T-helper 1 cell treated with Interleukin-12 subunit alpha and Interleukin-12 subunit beta and Interleukin-4 antibody, amounts not matched to agents 30 ng/mL and 1 ng/mL, for 36 hours (primary cell): Measurements from ENCODE around the gene TRIM69. TPM values are rescaled to one million over a fixed set of nuclear protein-coding genes. Genes with fewer than 3 reads are reported as not detected.
"Not testable (repeated sequence)": the region's sequence is repeated elsewhere in the genome, so short reads cannot be mapped to it uniquely, and the experiment has no call there.

ENCODE experiments used
- intact Hi-C: fragments of 100-400 bp; cut with micrococcal nuclease; formaldehyde crosslinking; loops from one replicate; pipeline ENCODE4 v1.15.1; 2024
- total RNA-seq: library from RNA; stranded (reverse); gene quantifications from 2 replicates; pipeline ENCODE4 v1.2.3, GENCODE V29; 2022

The TRIM69 gene
- total RNA-seq, 1 donor from 2014 or later: 61.5 TPM

DNA sequence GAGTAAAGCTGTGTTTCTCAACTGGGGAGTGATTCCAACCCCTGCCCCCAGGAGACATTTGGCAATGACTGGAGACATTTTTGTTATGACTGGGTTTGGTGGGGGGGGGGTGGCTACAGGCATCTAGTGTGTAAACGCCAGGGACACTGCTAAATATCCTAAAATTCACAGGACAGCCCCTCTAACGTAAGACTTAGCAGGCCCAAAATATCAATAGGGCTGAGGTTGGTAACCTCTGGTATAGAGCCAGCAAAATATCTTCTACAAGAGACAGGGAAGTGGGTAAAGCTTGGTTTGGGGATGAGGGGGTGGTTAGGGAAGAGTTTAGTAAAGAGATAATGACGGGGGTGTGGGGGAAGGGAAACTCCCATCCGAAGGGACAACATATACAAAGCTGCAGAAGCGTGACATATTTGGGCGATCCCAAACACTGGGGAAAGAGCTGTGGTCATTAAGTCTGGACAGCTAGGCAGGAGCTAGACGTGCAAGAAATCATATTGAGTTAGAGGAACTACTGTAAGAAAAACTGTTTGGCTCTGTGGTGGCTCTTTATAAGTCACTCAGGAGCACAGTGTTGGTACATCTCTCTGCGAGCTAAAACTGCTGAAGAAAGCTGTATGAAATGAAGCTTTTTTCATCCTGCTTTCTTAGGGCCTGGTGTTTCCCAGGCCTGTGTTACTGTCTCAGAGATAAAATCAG, 697 bp upstream of the TRIM69 start:
- intact Hi-C loops: loop anchor here (1.0 to 5.0 kb wide), 3 partner anchors 16 to 302 kb away; no protein-coding TSS in a partner anchor

DNA sequence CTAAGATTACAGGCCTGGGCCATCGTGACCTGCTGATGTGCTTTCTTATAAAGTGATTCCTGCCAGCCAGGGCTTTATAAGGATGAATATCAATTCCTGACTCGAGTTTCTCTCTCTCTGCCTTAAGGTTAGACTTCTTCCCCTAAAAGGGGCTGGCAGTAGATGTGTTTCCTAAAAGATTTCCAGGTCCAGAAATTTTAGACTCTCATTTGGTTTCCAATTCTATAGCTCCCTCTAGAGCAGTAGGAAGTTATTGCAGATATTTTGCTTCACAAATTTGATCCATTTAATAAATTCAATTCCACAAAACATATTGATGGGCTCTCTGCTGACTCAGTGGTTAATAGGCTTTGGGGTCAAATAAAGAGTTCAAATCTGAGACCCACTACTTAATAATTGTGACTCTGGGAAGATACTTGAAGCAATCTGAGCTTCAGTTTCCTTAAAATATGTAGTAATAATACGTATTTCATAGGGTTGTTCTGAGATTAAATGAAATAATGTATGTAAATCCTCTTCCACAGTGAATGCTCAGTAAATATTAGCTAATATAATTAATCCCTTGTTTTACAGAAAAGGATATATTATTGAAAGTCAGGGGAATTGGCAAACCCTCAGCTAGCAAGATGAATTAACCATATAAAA, 2.1 kb downstream of the TRIM69 start:
- intact Hi-C loops: loop anchor here (1.0 to 5.0 kb wide), 4 partner anchors 75 to 299 kb away; partner anchors contain the start of gene SPG11

DNA sequence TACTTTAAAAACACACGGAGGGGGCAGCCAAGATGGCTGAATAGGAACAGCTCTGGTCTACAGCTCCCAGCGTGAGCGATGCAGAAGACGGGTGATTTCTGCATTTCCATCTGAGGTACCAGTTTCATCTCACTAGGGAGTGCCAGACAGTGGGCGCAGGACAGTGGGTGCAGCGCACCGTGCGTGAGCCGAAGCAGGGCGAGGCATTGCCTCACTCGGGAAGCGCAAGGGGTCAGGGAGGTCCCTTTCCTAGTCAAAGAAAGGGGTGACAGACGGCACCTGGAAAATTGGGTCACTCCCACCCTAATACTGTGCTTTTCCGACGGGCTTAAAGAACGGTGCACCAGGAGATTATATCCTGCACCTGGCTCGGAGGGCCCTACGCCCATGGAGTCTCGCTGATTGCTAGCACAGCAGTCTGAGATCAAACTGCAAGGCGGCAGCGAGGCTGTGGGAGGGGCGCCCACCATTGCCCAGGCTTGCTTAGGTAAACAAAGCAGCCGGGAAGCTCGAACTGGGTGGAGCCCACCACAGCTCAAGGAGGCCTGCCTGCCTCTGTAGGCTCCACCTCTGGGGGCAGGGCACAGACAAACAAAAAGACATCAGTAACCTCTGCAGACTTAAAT, 3.0 kb downstream of the TRIM69 start:
- intact Hi-C loops: loop anchor here (5.0 kb wide), 1 partner anchor 298 kb away; no protein-coding TSS in a partner anchor

DNA sequence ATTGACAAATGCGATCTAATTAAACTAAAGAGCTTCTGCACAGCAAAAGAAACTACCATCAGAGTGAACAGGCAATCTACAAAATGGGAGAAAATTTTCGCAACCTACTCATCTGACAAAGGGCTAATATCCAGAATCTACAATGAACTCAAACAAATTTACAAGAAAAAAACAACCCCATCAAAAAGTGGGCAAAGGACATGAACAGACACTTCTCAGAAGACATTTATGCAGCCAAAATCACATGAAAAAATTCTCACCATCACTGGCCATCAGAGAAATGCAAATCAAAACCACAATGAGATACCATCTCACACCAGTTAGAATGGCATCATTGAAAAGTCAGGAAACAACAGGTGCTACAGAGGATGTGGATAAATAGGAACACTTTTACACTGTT, 7.1 kb downstream of the TRIM69 start:
- intact Hi-C loops: not testable (repeated sequence)

DNA sequence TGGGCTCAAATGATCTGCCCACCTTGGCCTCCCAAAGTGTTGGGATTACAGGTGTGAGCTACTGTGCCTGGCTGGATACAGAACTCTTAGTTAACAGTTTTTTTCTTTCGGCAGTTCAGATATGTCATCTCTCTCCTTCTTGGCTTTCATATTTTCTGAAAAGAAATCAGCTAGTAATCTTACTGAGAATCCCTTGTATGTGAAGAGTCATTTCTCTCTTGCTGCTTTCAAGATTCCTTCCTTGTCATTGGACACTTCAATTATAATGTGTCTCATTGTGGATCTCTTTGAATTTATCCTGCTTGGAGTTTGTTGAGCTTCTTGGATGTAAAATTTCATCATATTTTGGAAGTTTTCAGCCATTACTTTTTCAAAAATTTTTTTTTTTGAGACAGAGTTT, 17.0 kb downstream of the TRIM69 start:
- intact Hi-C loops: no loop called here

DNA sequence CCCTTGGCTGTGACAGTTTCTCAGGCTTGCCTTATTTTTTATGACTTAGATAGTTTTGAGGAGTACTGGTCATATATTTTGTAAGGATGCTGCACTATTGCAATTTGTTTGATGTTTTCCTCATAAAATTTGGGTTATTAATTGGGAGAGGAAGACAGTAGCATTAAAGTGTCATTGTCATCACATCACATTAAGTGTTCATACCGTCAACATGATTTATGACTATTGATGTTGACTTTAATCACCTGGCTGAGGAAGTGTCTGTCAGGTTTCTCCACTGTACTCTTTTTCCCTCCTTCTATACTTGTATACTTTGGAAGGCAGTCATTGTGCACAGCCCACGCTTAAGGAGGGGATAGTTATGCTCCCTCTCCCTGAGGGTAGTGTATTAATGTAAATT, 26.9 kb downstream of the TRIM69 start:
- intact Hi-C loops: no loop called here

DNA sequence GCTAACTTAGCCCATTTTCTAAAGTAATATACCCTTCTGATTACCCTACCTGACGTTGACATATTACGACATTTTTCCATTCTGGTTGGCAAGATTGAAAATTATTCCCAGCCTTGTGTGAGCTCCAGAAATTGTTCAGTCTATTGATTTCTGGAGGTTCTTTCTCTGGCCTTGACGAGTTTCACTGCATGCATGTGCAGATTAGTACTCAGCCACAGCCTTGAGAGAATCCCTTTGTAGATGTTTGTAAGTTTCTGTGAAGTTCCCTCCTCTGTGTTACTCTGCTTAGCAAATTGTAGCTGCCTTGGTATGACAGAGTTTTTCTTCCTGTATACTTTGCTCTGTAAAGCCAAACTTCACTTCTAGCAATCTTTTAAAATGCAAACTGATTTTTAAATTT, 27.5 kb downstream of the TRIM69 start:
- intact Hi-C loops: no loop called here

DNA sequence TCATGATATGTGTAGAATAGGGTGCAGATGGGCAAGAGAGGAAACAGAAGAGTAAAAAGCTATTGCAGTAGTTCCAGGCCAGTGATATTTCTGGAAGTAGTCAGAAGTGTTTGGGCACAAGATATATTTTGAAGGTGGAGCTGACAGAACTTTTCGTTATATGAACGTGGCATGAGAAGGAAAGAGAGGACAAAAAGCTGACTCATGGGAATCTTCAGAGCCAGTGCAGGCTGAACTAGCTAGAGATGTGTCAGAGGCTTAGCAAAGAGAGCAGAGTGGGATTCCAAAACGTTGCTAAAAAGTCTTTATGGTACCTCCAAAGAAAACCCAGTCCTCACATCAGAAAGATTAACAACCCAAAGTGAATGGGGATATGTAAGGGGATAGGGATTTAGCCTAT, 28.7 kb downstream of the TRIM69 start:
- intact Hi-C loops: no loop called here

DNA sequence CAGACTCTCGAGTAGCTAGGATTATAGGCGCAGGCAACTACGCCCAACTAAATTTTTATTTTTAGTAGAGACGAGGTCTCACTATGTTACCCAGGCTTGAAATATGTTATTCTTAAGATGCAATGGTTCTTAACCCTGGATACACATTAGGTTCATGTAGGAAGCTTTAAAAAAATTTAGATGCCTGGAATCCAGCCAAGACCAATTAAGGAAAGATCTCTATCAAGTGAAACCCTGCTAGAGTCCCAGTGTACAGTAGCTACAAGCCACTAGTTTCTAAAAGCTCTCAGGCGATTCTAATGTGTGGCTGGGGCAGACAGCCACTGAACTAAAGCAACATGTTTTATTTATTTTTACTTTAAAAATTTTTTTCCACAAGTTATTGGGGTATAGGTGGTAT, 33.2 kb downstream of the TRIM69 start:
- intact Hi-C loops: no loop called here

DNA sequence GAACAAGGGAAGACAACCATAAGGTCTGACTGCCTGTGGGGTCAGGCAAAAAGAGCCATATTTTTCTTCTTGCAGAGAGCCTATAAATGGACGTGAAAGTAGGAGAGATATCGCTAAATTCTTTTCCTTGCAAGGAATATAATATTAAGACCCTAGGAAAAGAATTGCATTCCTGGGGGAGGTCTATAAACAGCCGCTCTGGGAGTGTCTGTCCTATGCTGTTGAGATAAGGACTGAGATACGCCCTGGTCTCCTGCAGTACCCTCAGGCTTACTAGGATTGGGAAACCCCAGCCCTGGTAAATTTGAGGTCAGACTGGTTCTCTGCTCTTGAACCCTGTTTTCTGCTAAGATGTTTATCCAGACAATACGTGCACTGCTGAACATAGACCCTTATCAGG, 34.4 kb downstream of the TRIM69 start:
- intact Hi-C loops: not testable (repeated sequence)

DNA sequence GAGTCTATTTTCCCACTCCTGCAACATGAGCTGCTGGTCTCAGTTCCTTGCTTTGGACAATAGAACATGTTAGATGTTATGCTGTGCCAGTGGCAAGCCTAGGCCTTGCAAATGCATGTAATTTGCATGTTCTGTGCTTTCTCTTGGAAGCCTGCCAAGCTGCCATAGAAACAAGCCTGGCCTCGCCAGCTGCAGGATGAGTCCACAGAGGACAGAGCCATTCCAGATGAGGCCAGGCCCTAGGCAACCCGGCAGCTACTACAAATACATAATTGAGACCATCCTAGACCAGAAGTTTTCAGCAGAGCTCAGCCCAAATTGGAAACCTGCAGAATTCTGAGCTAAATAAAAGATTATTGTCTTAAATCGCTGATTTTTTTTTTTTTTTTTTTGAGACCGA, 39.6 kb downstream of the TRIM69 start:
- intact Hi-C loops: no loop called here

DNA sequence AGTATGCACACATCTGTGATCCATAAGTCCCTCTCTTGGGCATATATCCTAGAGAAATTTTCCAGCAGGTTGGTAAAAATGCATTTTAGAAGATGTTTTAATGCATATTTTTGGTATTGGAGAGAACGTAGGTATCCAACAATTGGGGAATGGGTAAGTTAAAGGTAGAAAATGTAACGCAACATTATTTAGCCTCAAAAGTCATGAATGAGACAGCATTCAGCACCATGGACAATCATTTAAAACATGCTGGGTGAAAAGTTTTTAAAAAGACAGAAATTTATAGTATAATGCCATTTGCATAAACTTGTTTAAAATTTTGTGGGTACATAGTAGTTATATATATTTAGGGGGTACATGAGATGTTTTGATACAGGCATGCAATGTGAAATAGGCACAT, 43.4 kb downstream of the TRIM69 start:
- intact Hi-C loops: no loop called here

DNA sequence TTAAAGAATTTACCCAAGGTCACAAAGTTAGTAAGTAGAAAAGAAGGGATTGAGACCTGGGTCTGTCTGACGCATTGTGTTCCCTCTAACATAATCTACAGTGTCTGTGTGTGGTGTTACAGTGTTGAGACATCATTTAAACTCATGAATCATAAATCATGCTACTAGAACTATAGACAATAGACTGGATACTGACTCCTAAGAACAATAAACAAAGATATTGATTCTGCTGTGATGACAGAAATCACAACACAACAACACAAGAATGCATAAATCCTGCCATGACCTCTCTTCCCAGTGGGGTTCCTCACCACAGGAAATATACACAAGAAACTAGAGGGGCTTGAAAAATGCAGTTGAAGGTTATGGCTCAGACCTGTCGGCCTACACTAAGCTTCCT, 44.3 kb downstream of the TRIM69 start:
- intact Hi-C loops: no loop called here

DNA sequence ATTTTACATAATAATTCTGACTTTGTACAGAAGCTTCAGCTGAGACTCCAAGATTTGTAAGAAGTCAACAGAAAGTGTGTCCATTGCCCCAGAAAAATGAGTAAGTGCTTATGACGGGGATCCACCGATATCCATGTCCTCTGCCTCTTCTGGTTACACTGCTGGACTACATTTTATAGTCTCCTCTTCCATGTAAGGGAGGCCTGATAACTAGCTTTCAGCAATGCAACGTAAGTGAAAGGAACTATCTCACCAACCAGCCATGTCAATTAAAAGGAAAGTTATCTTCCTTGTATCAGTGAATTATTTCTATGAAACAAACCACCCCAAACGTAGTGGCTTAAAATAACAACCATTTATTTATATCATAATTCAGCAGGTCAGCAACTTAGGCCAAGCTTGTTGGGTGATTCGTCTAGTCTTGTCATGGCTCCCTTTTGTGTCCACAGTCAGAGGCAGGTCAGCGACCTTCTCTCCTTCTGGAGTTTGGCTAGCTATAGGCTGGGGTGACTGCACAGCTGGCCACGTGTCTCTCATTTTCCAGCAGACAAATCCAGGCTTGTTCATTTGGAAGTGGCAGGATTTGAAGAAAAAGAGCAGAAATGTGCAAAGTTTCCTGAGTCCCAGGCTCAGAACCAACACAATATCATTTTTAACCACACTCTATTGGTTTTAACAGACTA, 44.9 kb downstream of the TRIM69 start:
- intact Hi-C loops: no loop called here

DNA sequence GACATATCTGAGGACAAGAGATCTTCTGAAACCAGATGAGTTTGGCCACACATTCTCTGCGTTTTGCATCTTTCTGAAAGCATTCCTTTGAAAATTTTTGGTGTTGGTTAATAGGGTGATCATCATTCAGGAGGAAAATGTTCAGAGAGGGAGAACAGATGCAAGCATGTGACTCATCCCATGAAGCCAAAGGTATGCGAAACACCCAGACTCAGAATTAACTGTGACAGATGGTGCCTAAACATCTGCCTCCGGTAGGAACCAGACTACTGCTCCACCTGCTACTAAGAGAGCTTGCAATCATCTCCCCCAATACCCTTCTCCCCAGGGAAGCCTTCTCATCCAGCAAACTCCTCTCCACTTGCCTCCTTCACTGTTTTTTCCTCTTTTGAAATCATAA, 46.2 kb downstream of the TRIM69 start:
- intact Hi-C loops: no loop called here

DNA sequence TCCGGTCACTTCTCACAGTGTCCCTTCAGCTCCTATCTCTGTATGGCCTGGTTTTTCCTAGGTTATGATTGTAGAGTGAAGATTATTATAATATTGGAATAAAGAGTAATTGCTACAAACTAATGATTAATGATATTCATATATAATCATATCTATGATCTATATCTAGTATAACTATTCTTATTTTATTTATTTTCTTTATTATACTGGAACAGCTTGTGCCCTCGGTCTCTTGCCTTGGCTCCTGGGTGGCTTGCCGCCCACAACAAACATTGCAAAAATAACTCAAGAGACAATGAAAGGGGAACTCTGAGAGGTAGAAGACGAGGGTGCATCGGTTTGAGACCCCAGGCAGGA, 48.6 kb downstream of the TRIM69 start:
- intact Hi-C loops: loop anchor here (5.0 kb wide), 1 partner anchor 252 kb away; no protein-coding TSS in a partner anchor

DNA sequence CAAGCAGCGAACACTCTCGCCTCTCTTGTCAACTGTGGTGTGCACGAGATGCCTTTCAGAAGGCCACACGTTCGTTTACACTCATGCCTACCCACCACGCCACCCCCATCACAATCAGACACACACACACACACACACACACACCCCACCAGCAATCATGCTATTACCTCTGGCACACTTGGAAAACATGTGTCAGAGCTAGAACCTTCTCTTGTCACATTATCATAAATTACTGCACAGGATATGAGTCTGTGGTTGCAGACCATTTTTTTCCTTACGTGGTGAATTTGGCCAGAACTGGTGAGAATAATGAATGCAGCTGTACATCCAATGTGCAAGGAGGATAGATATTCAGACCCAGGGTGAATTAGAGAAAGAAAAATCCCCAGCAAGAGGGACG, 52.4 kb downstream of the TRIM69 start:
- intact Hi-C loops: loop anchor here (5.0 kb wide), 1 partner anchor 249 kb away; no protein-coding TSS in a partner anchor

DNA sequence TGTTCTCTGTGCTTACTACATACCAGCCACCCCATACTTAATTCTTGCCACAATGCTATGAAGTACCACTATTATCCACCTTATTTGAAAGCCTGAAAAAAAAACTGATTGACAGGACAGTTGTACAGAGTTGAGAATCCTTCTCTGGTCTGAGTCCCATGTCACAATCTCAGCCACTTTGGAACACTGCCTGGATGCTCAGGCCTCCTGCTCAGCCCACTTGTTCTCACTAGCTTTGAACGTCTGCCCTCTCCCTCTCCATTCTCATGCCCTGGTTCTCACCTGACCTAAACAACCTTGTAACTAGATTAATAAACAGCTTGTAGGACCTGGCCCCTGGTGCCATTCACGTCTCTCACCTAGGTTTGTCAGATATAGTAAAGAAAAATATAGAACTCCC, 53.9 kb downstream of the TRIM69 start:
- intact Hi-C loops: no loop called here

DNA sequence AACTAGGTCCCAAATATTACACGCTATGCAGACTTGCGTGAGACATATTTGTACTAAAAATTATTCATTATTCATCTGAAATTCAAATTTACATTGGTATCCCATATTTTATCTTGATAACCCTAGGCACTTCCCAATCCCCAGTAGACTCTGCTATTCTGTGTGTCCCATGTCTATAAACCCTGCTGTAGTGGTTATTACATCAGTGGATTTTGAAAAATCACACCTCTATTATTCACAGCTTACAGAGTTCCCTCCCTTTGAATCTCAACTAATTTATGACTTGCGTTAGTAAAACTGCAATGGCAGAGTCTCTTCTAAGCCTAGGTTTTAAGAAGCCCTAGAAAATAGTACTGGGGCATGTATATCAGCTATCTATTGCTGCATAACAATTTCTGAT, 54.3 kb downstream of the TRIM69 start:
- intact Hi-C loops: no loop called here

DNA sequence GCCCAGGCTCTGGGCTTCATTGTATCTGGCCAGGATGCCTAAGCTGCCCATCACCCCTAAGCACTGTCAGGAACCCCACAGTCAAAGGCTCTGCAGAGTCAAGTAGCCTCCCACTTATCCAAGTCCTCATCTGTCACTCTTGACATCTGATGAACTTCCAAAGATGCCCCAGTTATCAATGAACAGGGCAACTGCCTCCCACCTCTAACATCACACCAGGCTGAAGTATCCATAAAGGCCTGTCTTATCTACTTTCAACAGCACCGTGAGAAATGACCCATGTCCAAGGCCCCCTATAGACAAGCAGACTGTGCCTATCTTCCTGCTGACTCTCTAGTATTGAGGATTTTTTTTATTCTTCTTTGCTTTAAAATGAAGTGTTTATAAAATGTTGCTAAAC, 56.4 kb downstream of the TRIM69 start:
- intact Hi-C loops: no loop called here

DNA sequence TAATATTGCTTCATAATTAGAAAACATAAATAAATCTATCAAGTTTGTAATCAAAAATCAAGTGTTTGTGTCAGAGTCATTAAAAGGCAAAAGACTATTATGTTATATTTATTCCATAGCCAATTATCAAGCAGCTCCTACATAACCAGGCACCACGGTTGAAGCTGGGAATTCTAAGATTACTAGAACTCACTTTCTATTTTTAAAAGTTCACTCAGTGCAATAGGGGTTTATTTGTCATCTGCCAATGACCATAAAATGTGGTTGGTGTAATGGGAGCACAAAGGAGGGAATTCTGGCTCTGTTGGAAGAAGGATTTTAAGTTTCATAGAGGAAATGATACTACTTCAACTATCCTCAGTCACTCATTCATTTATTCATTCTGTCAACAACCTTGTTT, 57.7 kb downstream of the TRIM69 start:
- intact Hi-C loops: no loop called here

DNA sequence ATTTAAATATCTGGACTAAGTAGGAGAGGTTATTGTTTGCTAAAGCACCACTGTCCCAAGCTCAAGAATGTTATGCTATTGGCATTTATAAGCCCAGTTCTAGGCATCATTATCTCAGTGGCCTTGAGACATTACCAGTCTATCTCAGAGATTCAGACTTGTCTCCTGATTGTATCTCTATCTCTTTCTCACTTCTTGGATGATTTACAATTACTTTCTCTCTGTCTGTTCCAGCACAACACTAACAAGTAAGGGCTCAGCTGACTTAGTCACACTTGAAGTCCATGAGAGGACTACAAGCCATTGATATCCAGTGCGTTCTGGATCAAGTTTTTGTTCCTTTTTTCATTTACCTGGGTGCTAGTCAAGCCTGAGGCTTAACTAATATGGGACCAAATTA, 60.2 kb downstream of the TRIM69 start:
- intact Hi-C loops: no loop called here
